HEK293 (cell line): ENCODE measurements around the gene XRN2.

ENCODE experiments used
- CTCF ChIA-PET: fragments of 350-600 bp; formaldehyde crosslinking; extraction: SDS; loops from one replicate; lab custom pipeline; 2021; ENCODE audit warnings: antibody characterized with exemption; lab: Yijun Ruan, JAX
- POLR2A ChIA-PET: fragments of 300-600 bp; formaldehyde crosslinking; extraction: SDS; loops from one replicate; lab custom pipeline; 2020; ENCODE audit warnings: antibody characterized with exemption, inconsistent platforms; lab: Yijun Ruan, JAX
- H3K27ac ChIP-seq: fragments of 200-500 bp; sonication (Bioruptor generic); 2 replicates; pipeline ENCODE4 v1.5.1; 2014; ENCODE audit warnings: low read depth, low read length, control low read depth, inconsistent platforms; ENCODE audit errors: extremely low read depth
- H3K36me3 ChIP-seq, 2 experiments: fragments of 200-500 bp in 1 of 2; sonication (Bioruptor generic) in 1 of 2; 1 replicate in 1 of 2; 2 replicates in 1 of 2; pipeline ENCODE4 v1.5.1; 2014 to 2017; ENCODE audit warnings: inconsistent platforms in 2 of 2, low read length in 2 of 2; ENCODE audit not compliant: control insufficient read depth in 2 of 2, insufficient read depth in 1 of 2
- H3K4me1 ChIP-seq: fragments of 200-500 bp; sonication (Bioruptor generic); 2 replicates; pipeline ENCODE4 v1.5.1; 2014; ENCODE audit warnings: mild to moderate bottlenecking, low read length, inconsistent platforms; ENCODE audit not compliant: control insufficient read depth, insufficient read depth
- H3K4me3 ChIP-seq: 2 replicates; pipeline ENCODE4 v1.5.1; 2011; ENCODE audit warnings: low read depth, mild to moderate bottlenecking, control low read depth, low read length, moderate library complexity
- H3K9me3 ChIP-seq: fragments of 200-500 bp; sonication (Bioruptor generic); 2 replicates; pipeline ENCODE4 v1.5.1; 2014; ENCODE audit warnings: low read depth, low read length, inconsistent platforms; ENCODE audit not compliant: control insufficient read depth, insufficient read depth
- GFI1B ChIP-seq: fragments of 450-650 bp; formaldehyde crosslinking; IDR thresholded peaks from 2 replicates; pipeline ENCODE4 v1.5.1; 2016; ENCODE audit warnings: missing biosample characterization, missing genetic modification characterization
- SETDB1 ChIP-seq: IDR thresholded peaks from one replicate; pipeline ENCODE4 v1.6.1; 2017; ENCODE audit warnings: mild to moderate bottlenecking, low read length, moderate library complexity, mixed read lengths; ENCODE audit not compliant: insufficient read length
- SP7 ChIP-seq: fragments of 450-650 bp; formaldehyde crosslinking; IDR thresholded peaks from 2 replicates; pipeline ENCODE4 v1.5.1; 2016; ENCODE audit warnings: missing biosample characterization, missing genetic modification characterization
- YY1 ChIP-seq: fragments of 450-650 bp; formaldehyde crosslinking; IDR thresholded peaks from 2 replicates; pipeline ENCODE4 v1.5.1; 2018; ENCODE audit warnings: missing biosample characterization, missing genetic modification characterization
- ZBTB1 ChIP-seq: fragments of 450-650 bp; formaldehyde crosslinking; IDR thresholded peaks from 2 replicates; pipeline ENCODE4 v1.5.1; 2016; ENCODE audit warnings: missing biosample characterization, missing genetic modification characterization
- ZFP37 ChIP-seq: fragments of 450-650 bp; formaldehyde crosslinking; IDR thresholded peaks from 2 replicates; pipeline ENCODE4 v1.5.1; 2016; ENCODE audit warnings: missing biosample characterization, missing genetic modification characterization
- ZNF140 ChIP-seq: fragments of 450-650 bp; formaldehyde crosslinking; IDR thresholded peaks from 2 replicates; pipeline ENCODE4 v1.5.1; 2016; ENCODE audit warnings: missing biosample characterization, missing genetic modification characterization
- ZNF146 ChIP-seq: fragments of 450-650 bp; formaldehyde crosslinking; IDR thresholded peaks from 2 replicates; pipeline ENCODE4 v1.5.1; 2016; ENCODE audit warnings: missing biosample characterization, missing genetic modification characterization
- ZNF174 ChIP-seq: fragments of 450-650 bp; formaldehyde crosslinking; IDR thresholded peaks from 2 replicates; pipeline ENCODE4 v1.5.0; 2017; ENCODE audit warnings: missing biosample characterization, mild to moderate bottlenecking, missing genetic modification characterization
- ZNF184 ChIP-seq: fragments of 450-650 bp; IDR thresholded peaks from 2 replicates; pipeline ENCODE4 v1.5.1; 2018; ENCODE audit warnings: missing biosample characterization, mild to moderate bottlenecking, missing genetic modification characterization
- ZNF223 ChIP-seq: fragments of 450-650 bp; formaldehyde crosslinking; IDR thresholded peaks from 2 replicates; pipeline ENCODE4 v1.5.1; 2016; ENCODE audit warnings: missing biosample characterization, missing genetic modification characterization
- ZNF23 ChIP-seq: fragments of 450-650 bp; formaldehyde crosslinking; IDR thresholded peaks from 2 replicates; pipeline ENCODE4 v1.5.1; 2016; ENCODE audit warnings: missing biosample characterization, missing genetic modification characterization, borderline replicate concordance
- ZNF280D ChIP-seq: fragments of 450-650 bp; formaldehyde crosslinking; IDR thresholded peaks from 2 replicates; pipeline ENCODE4 v1.5.1; 2016; ENCODE audit warnings: missing biosample characterization, missing genetic modification characterization
- ZNF341 ChIP-seq: fragments of 450-650 bp; formaldehyde crosslinking; IDR thresholded peaks from 2 replicates; pipeline ENCODE4; 2016; ENCODE audit warnings: low read depth, missing biosample characterization, missing genetic modification characterization
- ZNF426 ChIP-seq: fragments of 450-650 bp; formaldehyde crosslinking; IDR thresholded peaks from 2 replicates; pipeline ENCODE4 v1.5.1; 2017; ENCODE audit warnings: missing biosample characterization, missing genetic modification characterization, mild to moderate bottlenecking, inconsistent platforms, moderate library complexity
- ZNF600 ChIP-seq: fragments of 450-650 bp; formaldehyde crosslinking; IDR thresholded peaks from 2 replicates; pipeline ENCODE4 v1.5.1; 2016; ENCODE audit warnings: missing biosample characterization, missing genetic modification characterization
- ZNF664 ChIP-seq: fragments of 450-650 bp; formaldehyde crosslinking; IDR thresholded peaks from 2 replicates; pipeline ENCODE4 v1.5.1; 2016; ENCODE audit warnings: missing biosample characterization, missing genetic modification characterization
- ZNF791 ChIP-seq: fragments of 450-650 bp; formaldehyde crosslinking; IDR thresholded peaks from 2 replicates; pipeline ENCODE4 v1.5.1; 2016; ENCODE audit warnings: missing biosample characterization, missing genetic modification characterization
- ZNF792 ChIP-seq: fragments of 450-650 bp; formaldehyde crosslinking; IDR thresholded peaks from 2 replicates; pipeline ENCODE4 v1.5.1; 2016; ENCODE audit warnings: missing biosample characterization, missing genetic modification characterization
- TF ChIP-seq, protein P1 (sequence below): fragments of 450-650 bp; formaldehyde crosslinking; IDR thresholded peaks from 2 replicates; pipeline ENCODE4 v1.5.1; 2016; ENCODE audit warnings: missing biosample characterization, missing genetic modification characterization, borderline replicate concordance
- TF ChIP-seq, protein P2 (sequence below): fragments of 450-650 bp; formaldehyde crosslinking; IDR thresholded peaks from 2 replicates; pipeline ENCODE4 v1.5.1; 2016; ENCODE audit warnings: missing biosample characterization, missing genetic modification characterization
- TF ChIP-seq, protein P3 (sequence below): fragments of 450-650 bp; formaldehyde crosslinking; IDR thresholded peaks from 2 replicates; pipeline ENCODE4 v1.5.1; 2017; ENCODE audit warnings: missing biosample characterization, missing genetic modification characterization
- TF ChIP-seq, protein P4 (sequence below): fragments of 450-650 bp; formaldehyde crosslinking; IDR thresholded peaks from 2 replicates; pipeline ENCODE4 v1.5.1; 2016; ENCODE audit warnings: missing biosample characterization, missing genetic modification characterization
- TF ChIP-seq, protein P5 (sequence below): fragments of 450-650 bp; formaldehyde crosslinking; IDR thresholded peaks from 2 replicates; pipeline ENCODE4 v1.5.1; 2016; ENCODE audit warnings: missing biosample characterization, missing genetic modification characterization

XRN2 gene

GRCh38 chr20:21270806-21271205 lies 32.3 kb upstream of the XRN2 start (continued):
- TF ChIP-seq, protein P1, sequence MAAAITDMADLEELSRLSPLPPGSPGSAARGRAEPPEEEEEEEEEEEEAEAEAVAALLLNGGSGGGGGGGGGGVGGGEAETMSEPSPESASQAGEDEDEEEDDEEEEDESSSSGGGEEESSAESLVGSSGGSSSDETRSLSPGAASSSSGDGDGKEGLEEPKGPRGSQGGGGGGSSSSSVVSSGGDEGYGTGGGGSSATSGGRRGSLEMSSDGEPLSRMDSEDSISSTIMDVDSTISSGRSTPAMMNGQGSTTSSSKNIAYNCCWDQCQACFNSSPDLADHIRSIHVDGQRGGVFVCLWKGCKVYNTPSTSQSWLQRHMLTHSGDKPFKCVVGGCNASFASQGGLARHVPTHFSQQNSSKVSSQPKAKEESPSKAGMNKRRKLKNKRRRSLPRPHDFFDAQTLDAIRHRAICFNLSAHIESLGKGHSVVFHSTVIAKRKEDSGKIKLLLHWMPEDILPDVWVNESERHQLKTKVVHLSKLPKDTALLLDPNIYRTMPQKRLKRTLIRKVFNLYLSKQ (tag by site-specific recombination) = no peak
- no peak for TF ChIP-seq GFI1B

DNA sequence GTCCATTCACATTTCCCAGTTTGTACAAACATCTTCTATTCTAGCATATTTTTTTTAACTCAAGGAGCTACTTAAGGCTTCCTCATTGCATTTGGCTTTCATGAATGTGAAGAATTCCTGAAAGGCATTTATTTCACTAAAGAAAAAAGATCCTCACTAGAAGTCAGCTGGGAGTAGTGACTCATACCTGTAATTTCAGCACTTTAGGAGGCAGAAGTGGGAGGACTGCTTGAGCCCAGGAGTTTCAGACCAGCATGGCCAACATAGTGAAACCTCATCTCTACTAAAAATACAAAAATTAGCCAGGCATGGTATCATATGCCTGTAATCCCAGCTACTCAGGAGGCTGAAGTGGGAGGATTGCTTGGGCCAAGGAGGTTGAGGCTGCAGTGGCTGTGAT lies 30.9 kb upstream of the XRN2 start:
- Histone ChIP-seq H3K27ac (no peak overlapping the region), H3K4me3 (no peak overlapping the region), H3K36me3 (no peaks in the 10 kb centered on the region), H3K4me1 (no peaks in the 10 kb centered on the region), H3K9me3 (no peaks in the 10 kb centered on the region)
- ChIA-PET CTCF (interaction anchor here (0.7 kb wide), 1 partner anchor 36 kb away, joined by 3 read pairs; no protein-coding TSS in a partner anchor), POLR2A (interaction anchor here (0.8 kb wide), 1 partner anchor 31 kb away, joined by 3 read pairs; the partner anchor contains the start of gene XRN2)
- TF ChIP-seq ZNF426 (tag by site-specific recombination) = no peak
- no peak for TF ChIP-seq ZNF184 (tag by site-specific recombination)
- no peak for TF ChIP-seq ZNF791
- no peak for TF ChIP-seq ZNF280D
- TF ChIP-seq ZNF223 = no peak
- TF ChIP-seq, protein P2, sequence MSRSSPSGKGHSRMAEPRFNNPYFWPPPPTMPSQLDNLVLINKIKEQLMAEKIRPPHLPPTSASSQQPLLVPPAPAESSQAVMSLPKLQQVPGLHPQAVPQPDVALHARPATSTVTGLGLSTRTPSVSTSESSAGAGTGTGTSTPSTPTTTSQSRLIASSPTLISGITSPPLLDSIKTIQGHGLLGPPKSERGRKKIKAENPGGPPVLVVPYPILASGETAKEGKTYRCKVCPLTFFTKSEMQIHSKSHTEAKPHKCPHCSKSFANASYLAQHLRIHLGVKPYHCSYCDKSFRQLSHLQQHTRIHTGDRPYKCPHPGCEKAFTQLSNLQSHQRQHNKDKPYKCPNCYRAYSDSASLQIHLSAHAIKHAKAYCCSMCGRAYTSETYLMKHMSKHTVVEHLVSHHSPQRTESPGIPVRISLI (tag by site-specific recombination) = no peak
- no peak for TF ChIP-seq ZNF174 (tag by site-specific recombination)
- no peak for TF ChIP-seq SETDB1

GRCh38 chr20:21272679-21273078 lies 30.5 kb upstream of the XRN2 start:
- Histone ChIP-seq H3K4me3 (no peak overlapping the region), H3K27ac (no peak overlapping the region), H3K4me1 (no peaks in the 10 kb centered on the region)
- POLR2A ChIA-PET = interaction anchor here (0.8 kb wide), 1 partner anchor 31 kb away, joined by 3 read pairs; the partner anchor contains the start of gene XRN2
- CTCF ChIA-PET = interaction anchor here (0.7 kb wide), 1 partner anchor 36 kb away, joined by 3 read pairs; no protein-coding TSS in a partner anchor
- TF ChIP-seq ZNF23 (tag by site-specific recombination) (no peak), ZNF792 (tag by site-specific recombination) (no peak), ZNF184 (tag by site-specific recombination) (no peak), ZNF146 (tag by site-specific recombination) (no peak), ZNF600 (tag by site-specific recombination) (no peak), ZNF341 (tag by site-specific recombination) (no peak), ZBTB1 (tag by site-specific recombination) (no peak), ZNF664 (no peak), SP7 (tag by site-specific recombination) (no peak), ZNF140 (tag by site-specific recombination) (no peak), ZFP37 (tag by site-specific recombination) (no peak), YY1 (tag by site-specific recombination) (no peak), ZNF426 (tag by site-specific recombination) (no peak)
- TF ChIP-seq, protein P3, sequence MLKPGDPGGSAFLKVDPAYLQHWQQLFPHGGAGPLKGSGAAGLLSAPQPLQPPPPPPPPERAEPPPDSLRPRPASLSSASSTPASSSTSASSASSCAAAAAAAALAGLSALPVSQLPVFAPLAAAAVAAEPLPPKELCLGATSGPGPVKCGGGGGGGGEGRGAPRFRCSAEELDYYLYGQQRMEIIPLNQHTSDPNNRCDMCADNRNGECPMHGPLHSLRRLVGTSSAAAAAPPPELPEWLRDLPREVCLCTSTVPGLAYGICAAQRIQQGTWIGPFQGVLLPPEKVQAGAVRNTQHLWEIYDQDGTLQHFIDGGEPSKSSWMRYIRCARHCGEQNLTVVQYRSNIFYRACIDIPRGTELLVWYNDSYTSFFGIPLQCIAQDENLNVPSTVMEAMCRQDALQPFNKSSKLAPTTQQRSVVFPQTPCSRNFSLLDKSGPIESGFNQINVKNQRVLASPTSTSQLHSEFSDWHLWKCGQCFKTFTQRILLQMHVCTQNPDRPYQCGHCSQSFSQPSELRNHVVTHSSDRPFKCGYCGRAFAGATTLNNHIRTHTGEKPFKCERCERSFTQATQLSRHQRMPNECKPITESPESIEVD = no peak
- TF ChIP-seq, protein P4, sequence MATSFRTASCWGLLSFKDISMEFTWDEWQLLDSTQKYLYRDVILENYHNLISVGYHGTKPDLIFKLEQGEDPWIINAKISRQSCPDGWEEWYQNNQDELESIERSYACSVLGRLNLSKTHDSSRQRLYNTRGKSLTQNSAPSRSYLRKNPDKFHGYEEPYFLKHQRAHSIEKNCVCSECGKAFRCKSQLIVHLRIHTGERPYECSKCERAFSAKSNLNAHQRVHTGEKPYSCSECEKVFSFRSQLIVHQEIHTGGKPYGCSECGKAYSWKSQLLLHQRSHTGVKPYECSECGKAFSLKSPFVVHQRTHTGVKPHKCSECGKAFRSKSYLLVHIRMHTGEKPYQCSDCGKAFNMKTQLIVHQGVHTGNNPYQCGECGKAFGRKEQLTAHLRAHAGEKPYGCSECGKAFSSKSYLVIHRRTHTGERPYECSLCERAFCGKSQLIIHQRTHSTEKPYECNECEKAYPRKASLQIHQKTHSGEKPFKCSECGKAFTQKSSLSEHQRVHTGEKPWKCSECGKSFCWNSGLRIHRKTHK (tag by site-specific recombination) = no peak
- TF ChIP-seq, protein P5, sequence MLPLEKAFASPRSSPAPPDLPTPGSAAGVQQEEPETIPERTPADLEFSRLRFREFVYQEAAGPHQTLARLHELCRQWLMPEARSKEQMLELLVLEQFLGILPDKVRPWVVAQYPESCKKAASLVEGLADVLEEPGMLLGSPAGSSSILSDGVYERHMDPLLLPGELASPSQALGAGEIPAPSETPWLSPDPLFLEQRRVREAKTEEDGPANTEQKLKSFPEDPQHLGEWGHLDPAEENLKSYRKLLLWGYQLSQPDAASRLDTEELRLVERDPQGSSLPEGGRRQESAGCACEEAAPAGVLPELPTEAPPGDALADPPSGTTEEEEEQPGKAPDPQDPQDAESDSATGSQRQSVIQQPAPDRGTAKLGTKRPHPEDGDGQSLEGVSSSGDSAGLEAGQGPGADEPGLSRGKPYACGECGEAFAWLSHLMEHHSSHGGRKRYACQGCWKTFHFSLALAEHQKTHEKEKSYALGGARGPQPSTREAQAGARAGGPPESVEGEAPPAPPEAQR (tag by site-specific recombination) = no peak
- TF ChIP-seq, all 188 proteins: peak for 0
- H3K36me3 ChIP-seq = no peaks in the 10 kb centered on the region
- no peaks in the 10 kb centered on the region for H3K9me3 ChIP-seq
